HG03457 (cell line): ENCODE data around the gene TTYH3.

Experiments used
- ATAC-seq: cut with Tn5 transposase; IDR thresholded peaks from one replicate; pipeline ENCODE4 v1.9.1; 2021; ENCODE audit warnings: moderate number of reproducible peaks; ENCODE audit not compliant: unreplicated experiment

The TTYH3 gene

DNA sequence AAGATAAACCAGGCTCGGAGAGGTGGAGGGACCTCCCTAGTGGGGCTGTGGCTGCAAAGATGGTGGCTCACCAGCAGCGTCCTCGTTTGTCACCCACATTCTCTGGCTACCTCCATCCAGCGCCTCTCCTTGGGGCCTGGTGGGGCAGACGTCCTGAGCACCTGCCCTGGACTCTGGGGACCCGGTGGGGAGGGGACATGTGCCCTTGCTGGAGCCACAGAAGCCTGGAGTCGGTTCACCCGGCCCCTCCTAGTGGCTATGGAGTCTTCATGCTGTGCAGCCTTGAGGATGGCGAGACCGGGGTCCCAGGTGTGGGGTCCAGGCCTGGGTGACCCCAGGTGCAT, 14.5 kb downstream of the TTYH3 start:
- ATAC-seq: no peak

DNA sequence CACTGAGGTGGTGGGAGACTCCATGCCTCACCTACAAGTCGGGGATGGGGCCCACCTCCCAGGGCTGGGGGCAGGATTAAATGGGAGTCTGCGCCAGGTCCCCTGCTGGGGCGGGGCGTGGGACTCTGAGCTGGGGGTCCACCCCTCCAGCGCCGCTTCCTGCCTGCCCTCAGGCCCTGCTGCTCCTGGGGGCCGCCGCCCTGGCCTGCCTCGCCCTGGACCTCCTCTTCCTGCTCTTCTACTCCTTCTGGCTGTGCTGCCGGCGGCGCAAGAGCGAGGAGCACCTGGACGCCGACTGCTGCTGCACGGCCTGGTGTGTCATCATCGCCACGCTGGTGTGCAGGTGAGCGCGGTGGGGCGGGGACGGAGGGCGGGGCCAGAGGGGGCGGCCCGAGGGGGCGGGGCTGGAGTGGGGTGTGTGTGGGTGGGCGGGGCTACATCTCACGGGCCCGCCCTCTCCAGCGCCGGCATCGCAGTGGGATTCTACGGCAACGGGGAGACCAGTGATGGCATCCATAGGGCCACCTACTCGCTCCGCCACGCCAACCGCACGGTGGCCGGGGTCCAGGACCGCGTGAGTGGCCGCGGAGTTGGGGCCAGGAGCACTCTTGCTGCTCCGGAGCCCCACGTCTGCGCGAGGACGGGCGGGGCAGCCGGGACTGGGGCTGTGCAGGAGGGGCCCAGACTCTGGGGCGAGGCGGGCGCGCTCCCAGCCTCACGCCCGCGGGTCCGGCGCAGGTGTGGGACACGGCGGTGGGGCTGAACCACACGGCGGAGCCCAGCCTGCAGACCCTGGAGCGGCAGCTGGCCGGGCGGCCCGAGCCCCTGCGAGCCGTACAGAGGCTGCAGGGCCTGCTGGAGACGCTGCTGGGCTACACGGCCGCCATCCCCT, 15.1 kb downstream of the TTYH3 start:
- ATAC-seq: no peak

GRCh38 chr7:2647594-2648172, 15.9 kb downstream of the TTYH3 start:
- ATAC-seq: no peak

- ATAC-seq: no peak
Observed at GRCh38 chr7:2649139-2649838, 17.5 kb downstream of the TTYH3 start.

DNA sequence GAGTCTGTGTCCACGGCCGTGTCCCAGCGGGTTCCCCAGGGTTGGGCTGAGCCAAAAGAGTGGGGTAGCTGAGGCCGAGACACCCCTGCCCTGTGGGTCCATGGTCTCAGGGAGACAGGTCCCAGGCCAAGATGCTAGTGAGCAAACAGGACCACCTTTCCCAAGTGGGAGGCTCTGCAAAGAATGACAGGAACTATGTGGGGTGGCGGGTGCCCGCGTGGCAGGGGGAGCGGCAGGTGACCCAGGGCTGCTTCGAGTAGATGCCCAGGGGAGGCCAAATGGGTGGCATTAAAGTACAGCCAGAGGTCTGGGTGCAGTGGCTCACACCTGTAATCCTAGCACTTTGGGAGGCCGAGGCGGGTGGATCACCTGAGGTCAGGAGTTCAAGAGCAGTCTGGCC, 18.2 kb downstream of the TTYH3 start:
- ATAC-seq: no peak

DNA sequence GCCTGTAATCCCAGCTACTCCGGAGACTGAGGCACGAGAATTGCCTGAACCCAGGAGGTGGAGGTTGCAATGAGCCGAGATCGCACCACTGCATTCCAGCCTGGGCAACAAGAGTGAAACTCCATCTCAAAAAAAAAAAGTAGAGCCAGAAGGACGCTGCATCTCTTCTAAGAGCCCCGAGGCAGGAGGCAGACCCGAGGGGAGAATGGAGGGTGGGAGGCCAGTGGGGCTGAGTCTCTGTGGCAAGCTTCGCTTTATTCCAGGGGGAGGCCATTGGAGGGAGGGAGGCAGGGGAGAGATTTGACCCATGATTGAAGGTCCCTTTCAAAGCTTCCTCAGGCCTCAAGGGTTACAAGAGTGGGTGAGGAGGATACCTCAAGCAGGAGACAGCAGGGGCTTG, 18.7 kb downstream of the TTYH3 start:
- ATAC-seq: no peak

- ATAC-seq: no peak
Observed at GRCh38 chr7:2651336-2651735, 19.6 kb downstream of the TTYH3 start.

GRCh38 chr7:2651847-2652735, 20.3 kb downstream of the TTYH3 start:
- no peak for ATAC-seq

GRCh38 chr7:2652736-2653060, 20.9 kb downstream of the TTYH3 start:
- ATAC-seq: no peak

GRCh38 chr7:2654059-2654458, 22.3 kb downstream of the TTYH3 start:
- ATAC-seq: no peak

GRCh38 chr7:2655870-2656614, 24.3 kb downstream of the TTYH3 start:
- ATAC-seq: no peak

DNA sequence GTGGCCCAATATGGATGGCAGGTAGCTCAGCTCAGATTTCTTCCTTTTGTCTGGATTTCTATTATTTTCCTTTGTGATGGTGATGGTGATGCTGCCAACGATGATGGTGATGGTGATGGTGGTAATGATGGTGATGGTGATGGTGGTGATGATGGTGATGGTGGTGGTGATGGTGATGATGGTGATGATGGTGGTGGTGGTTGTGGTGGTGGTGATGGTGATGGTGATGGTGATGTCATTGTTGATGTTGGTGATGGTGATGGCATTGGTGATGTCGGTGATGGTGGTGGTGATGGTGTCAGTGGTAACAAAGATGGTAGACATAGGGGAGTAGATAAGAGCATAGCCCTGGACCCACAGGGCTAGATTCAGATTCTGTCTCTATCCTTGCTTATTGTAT, 25.4 kb downstream of the TTYH3 start:
- ATAC-seq: no peak

DNA sequence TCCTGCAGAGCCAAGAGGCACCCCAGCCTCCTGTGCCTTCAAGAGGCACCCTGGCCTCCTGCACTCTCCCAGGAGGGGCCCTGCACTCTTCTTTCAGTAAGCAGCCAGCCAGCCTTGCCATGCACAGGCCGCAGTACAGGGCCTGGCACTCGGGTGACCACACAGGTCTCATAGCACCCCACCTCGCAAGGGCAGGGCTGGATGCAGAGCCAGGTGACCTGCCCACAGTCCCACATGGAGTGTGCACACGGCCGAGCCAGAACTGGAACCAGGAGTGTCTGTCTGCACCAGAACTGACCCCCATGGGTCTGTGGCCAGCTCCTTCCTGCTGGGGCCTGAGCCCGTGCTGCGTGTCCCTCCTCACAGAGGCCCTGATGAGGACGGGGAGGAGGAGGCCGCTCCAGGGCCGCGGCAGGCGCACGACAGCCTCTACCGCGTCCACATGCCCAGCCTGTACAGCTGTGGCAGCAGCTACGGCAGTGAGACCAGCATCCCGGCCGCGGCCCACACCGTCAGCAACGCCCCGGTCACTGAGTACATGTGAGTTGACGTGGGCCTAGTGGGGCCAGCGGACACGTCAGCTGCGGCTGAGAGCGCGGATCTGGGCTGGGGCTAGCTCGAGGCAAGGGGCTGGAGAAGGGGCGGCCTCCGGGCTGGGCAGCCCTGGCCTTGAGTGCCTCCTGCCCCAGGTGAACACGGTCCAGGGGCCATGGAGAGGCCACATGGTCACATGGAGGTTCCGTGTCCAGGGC, 26.3 kb downstream of the TTYH3 start:
- no peak for ATAC-seq

- no peak for ATAC-seq
Observed at GRCh38 chr7:2658941-2659340, 27.2 kb downstream of the TTYH3 start.

DNA sequence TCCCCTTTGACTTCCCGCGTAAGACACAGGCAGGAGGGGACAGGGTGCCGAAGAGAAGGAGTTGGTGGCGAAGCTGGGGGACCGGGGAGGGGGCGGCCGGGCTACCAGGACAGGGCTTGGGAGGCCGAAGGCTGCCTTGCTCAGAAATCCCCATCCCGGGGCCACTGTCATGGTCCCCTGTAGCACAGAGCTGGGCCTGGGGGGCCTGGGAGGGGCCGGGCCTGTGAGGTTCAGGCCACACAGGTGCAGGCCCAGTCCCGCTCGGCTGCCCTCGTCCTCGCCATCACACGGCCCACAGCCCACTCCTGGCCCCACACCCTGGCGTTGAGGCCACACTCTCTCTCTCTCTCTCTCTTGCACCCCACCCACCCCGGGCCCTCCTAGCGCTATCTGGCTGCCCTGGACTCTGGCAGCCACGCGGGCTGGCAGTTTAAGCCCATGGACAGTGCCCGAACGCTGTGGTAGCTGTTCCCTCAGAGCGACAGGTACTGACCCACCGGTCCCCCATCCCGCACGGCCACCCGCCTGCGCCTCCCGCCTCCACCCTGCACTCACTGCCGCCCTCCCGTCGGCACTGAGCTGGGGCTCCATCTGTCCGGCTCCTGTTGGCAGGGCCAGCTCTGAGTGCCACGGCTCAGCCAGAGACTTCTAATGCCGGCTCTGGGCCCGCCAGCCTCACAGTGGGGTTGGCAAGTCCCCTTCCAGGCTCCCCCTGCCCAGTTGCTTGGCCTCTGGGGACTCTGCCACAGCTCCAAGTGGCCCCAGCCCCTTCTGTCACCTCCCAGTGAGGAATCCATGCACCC, 28.0 kb downstream of the TTYH3 start:
- no peak for ATAC-seq

DNA sequence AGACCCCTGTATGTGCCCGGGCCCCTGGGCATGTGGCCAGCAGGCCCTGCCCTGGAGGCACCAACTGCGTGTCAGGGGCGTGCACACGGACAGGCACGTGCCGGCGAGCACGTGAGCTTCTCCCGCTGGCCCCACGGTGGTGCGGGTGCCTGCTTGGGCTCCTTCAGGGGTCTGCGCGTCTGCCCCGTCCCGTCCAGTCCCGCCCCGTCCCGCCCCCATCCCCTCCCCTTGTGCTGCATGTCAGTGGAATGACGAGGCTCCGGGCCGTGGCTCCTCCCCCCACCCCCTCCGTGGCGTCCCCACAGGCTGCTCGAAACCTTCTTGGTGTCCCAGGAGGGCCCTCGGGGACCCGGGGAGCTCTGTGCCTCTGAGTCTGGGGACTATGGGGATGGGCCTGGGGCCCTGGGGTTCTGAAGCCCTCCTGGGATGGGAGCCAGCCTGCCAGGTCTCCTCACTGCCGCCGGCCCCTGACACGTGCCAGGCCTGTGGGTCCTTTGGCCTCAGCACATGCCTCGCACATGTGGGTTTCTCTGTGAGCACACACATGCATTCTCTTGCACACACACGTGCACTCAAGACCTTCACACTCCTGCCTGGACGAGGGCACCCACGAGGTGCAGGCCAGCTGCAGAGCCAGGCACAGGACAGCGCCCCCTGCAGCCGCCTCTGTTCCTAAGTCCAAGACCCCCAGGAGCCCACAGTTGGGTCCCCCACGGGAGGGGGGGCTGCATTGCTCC, 28.7 kb downstream of the TTYH3 start:
- no peak for ATAC-seq

DNA sequence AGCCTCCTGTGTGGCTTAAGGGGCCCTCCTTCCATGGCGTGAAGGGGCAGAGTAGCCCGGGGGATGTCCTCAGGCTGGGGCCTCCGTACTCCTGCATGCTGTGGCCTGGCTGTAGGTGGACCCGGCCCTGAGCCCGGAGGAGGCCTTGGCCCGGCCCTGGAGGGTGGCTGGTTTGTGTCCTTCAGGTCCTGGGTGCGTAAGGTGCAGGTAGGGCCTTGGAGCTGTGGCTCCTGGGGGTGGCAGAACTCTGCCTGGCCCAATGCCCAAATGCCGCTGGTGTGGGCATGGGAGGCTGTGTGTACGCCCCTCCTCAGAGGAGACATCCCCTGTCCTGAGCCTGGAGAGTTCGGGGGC, 29.3 kb downstream of the TTYH3 start:
- ATAC-seq: no peak

DNA sequence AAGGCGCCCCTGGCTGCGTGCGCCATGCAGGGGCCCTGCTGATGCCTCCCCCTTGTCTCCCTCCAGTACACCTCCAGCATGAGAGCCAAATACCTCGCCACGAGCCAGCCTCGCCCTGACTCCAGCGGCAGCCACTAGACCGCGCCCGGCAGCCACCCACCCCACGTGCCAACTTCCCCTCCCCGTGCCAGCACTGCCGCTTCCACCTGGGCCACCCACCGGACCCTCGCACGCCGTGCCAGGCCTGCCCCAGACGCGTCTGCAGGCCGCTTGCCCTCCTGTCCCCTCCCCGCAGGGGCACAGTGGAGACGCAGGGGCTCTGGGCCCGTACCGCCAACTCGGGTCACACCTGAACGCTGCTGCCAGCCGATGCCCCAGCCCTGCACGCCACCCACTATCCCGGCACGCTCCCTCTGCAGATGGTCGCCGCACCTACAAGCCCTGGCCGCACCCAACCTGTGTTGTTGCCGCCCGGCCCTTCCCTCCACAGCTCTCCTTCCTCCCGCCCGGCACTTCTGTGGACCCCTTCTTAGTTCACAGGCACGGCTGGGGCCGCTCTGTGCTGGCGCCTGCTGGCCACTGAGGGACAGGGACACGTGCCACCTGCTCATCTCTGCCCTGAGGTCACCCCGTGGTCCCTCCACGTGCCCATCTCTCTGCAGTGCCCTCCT, 30.0 kb downstream of the TTYH3 start:
- no peak for ATAC-seq
